ENCODE data around the gene RNU1-2.
"Not testable (repeated sequence)": the region's sequence is repeated elsewhere in the genome, so short reads cannot be mapped to it uniquely, and the experiment has no call there.

RNU1-2 gene

GRCh38 chr1:16906873-16907272 is 11.1 kb downstream of the RNU1-2 start:
- no peak for TF ChIP-seq Cebpa-rat (IDR thresholded peaks at IDR 0.05)
- Histone ChIP-seq H3K36me3 (no peaks in the 10 kb centered on the region; the same call in 1 of the 2 replicates), H3K9ac (no peak overlapping the region), H3K4me1 (peaks cover 57% of the 10 kb centered on the region), H3K27me3 (no peaks in the 10 kb centered on the region), H3K9me3 (peaks cover 21% of the 10 kb centered on the region), H3K4me3 (no peak overlapping the region), H3K4me2 (peak overlapping the region; percentile 85), H3K27ac (no peak overlapping the region), H4K20me1 (no peaks in the 10 kb centered on the region)

- Histone ChIP-seq H3K9me3 (peaks cover 21% of the 10 kb centered on the region), H3K4me3 (no peak overlapping the region), H3K27ac (no peak overlapping the region), H3K4me2 (peak overlapping the region; percentile 85; the same call in 1 of the 2 replicates), H4K20me1 (no peaks in the 10 kb centered on the region), H3K27me3 (no peaks in the 10 kb centered on the region), H3K9ac (no peak overlapping the region), H3K36me3 (no peaks in the 10 kb centered on the region; the same call in 1 of the 2 replicates), H3K4me1 (peaks cover 58% of the 10 kb centered on the region)
- TF ChIP-seq Cebpa-rat (IDR thresholded peaks at IDR 0.05), result no peak
Measured at GRCh38 chr1:16907870-16908758, 12.3 kb downstream of the RNU1-2 start.

GRCh38 chr1:16911851-16912721 is 16.3 kb downstream of the RNU1-2 start:
- H4K20me1 ChIP-seq, H3K4me3 ChIP-seq, H3K9me3 ChIP-seq, H3K36me3 ChIP-seq, H3K27me3 ChIP-seq, H3K9ac ChIP-seq, H3K27ac ChIP-seq: not testable (repeated sequence)
- H3K4me2 ChIP-seq, result peak overlapping the region; percentile 96
- peaks cover 53% of the 10 kb centered on the region for H3K4me1 ChIP-seq

- Histone ChIP-seq H3K4me2 (peak overlapping the region; percentile 96), H3K4me1 (peaks cover 46% of the 10 kb centered on the region)
- H3K27me3 ChIP-seq, H3K9ac ChIP-seq, H3K36me3 ChIP-seq, H3K9me3 ChIP-seq, H3K4me3 ChIP-seq, H3K27ac ChIP-seq, H4K20me1 ChIP-seq: not testable (repeated sequence)
Measured at GRCh38 chr1:16912742-16913141, 17.0 kb downstream of the RNU1-2 start.

- Histone ChIP-seq H3K4me1 (peaks cover 40% of the 10 kb centered on the region), H3K36me3 (no peaks in the 10 kb centered on the region; the same call in 1 of the 2 replicates), H4K20me1 (no peaks in the 10 kb centered on the region), H3K9ac (peak overlapping the region; percentile 86), H3K4me3 (peak overlapping the region; percentile 86), H3K27ac (peak overlapping the region; percentile 62), H3K27me3 (no peaks in the 10 kb centered on the region), H3K9me3 (no peaks in the 10 kb centered on the region), H3K4me2 (peak overlapping the region; percentile 96)
- no peak for TF ChIP-seq Cebpa-rat (IDR thresholded peaks at IDR 0.05)
Measured at GRCh38 chr1:16913181-16913832, 17.5 kb downstream of the RNU1-2 start.

GRCh38 chr1:16913833-16914662 is 18.3 kb downstream of the RNU1-2 start:
- peak overlapping the region; percentile 96 for H3K4me2 ChIP-seq
- H3K4me1 ChIP-seq, result peaks cover 39% of the 10 kb centered on the region
- no peaks in the 10 kb centered on the region for H3K27me3 ChIP-seq
- H3K4me3 ChIP-seq, result peak overlapping the region; percentile 86
- peak overlapping the region; percentile 86 for H3K27ac ChIP-seq
- TF ChIP-seq Cebpa-rat (IDR thresholded peaks at IDR 0.05), result no peak
- H3K36me3 ChIP-seq, result no peaks in the 10 kb centered on the region
- no peaks in the 10 kb centered on the region for H4K20me1 ChIP-seq
- H3K9me3 ChIP-seq, result no peaks in the 10 kb centered on the region
- peak overlapping the region; percentile 86 for H3K9ac ChIP-seq

- H3K9me3 ChIP-seq, H3K27me3 ChIP-seq, H3K36me3 ChIP-seq, H4K20me1 ChIP-seq: not testable (repeated sequence)
- Histone ChIP-seq H3K9ac (peak overlapping the region; percentile 86), H3K27ac (peak overlapping the region; percentile 86; the same call in 1 of the 2 replicates), H3K4me2 (peak overlapping the region; percentile 96), H3K4me3 (peak overlapping the region; percentile 86), H3K4me1 (peaks cover 36% of the 10 kb centered on the region)
Measured at GRCh38 chr1:16914928-16915626, 19.3 kb downstream of the RNU1-2 start.

GRCh38 chr1:16915627-16915973 is 19.8 kb downstream of the RNU1-2 start:
- H3K4me1 ChIP-seq, result peaks cover 34% of the 10 kb centered on the region
- H3K27me3 ChIP-seq, result no peaks in the 10 kb centered on the region
- no peak overlapping the region for H3K4me3 ChIP-seq
- H3K4me2 ChIP-seq, result peak overlapping the region; percentile 96; the same call in 1 of the 2 replicates
- no peak overlapping the region for H3K27ac ChIP-seq
- no peak for TF ChIP-seq Cebpa-rat (IDR thresholded peaks at IDR 0.05)
- no peaks in the 10 kb centered on the region for H3K9me3 ChIP-seq
- no peaks in the 10 kb centered on the region for H3K36me3 ChIP-seq
- 0 out of 2 replicates have a peak overlapping the region, but pooled peaks have one; percentile 86 for H3K9ac ChIP-seq
- no peaks in the 10 kb centered on the region for H4K20me1 ChIP-seq

GRCh38 chr1:16916036-16916880 is 20.5 kb downstream of the RNU1-2 start:
- not testable (repeated sequence) for H3K9me3 ChIP-seq

More at GRCh38 chr1:16916036-16916880, 20.5 kb downstream of the RNU1-2 start:
- H3K36me3 ChIP-seq, H3K27me3 ChIP-seq, H3K4me3 ChIP-seq, H3K9ac ChIP-seq, H3K27ac ChIP-seq, H4K20me1 ChIP-seq, H3K4me2 ChIP-seq: not testable (repeated sequence)
- H3K4me1 ChIP-seq, result peaks cover 37% of the 10 kb centered on the region

All from BLaER1 (cell line).